Chondrocyte (in vitro differentiated cells): ENCODE measurements around the gene FTCD. TPM values are rescaled to one million over a fixed set of nuclear protein-coding genes. Genes with fewer than 3 reads are reported as not detected.

Experiments
- DNase-seq: peaks from one replicate; pipeline ENCODE4 v3.0.0; 2021; ENCODE audit warnings: mixed read lengths, low spot score
- H3K27ac Mint-ChIP-seq: one replicate; pipeline ENCODE4 v1.8.0; 2021; ENCODE audit warnings: mild to moderate bottlenecking, moderate library complexity, mixed read lengths; ENCODE audit not compliant: unreplicated experiment
- H3K27me3 Mint-ChIP-seq: 2 replicates; pipeline ENCODE4 v1.8.0; 2021; ENCODE audit warnings: low read depth, mixed read lengths
- H3K36me3 Mint-ChIP-seq: 2 replicates; pipeline ENCODE4 v1.8.0; 2021; ENCODE audit warnings: low read depth, mixed read lengths
- H3K4me1 Mint-ChIP-seq: 2 replicates; pipeline ENCODE4 v1.8.0; 2021; ENCODE audit warnings: low read depth, mild to moderate bottlenecking, mixed read lengths
- H3K4me3 Mint-ChIP-seq: one replicate; pipeline ENCODE4 v1.8.0; 2021; ENCODE audit warnings: mild to moderate bottlenecking, moderate library complexity, mixed read lengths; ENCODE audit not compliant: unreplicated experiment
- H3K9me3 Mint-ChIP-seq: 2 replicates; pipeline ENCODE4 v1.8.0; 2021; ENCODE audit warnings: low read depth, mixed read lengths
- total RNA-seq: library from RNA; stranded (reverse); gene quantifications from 3 replicates; pipeline ENCODE4 v1.2.1, GENCODE V29; 2021
- TF ChIP-seq, protein P1 (sequence below): fragments of 200-600 bp; sonication (generic); IDR thresholded peaks from 2 replicates; pipeline ENCODE4 v1.5.0; 2021; ENCODE audit warnings: antibody characterized with exemption, mild to moderate bottlenecking, moderate library complexity

FTCD gene
- total RNA-seq, 1 donor from 2014 or later, result 1.7 TPM

DNA sequence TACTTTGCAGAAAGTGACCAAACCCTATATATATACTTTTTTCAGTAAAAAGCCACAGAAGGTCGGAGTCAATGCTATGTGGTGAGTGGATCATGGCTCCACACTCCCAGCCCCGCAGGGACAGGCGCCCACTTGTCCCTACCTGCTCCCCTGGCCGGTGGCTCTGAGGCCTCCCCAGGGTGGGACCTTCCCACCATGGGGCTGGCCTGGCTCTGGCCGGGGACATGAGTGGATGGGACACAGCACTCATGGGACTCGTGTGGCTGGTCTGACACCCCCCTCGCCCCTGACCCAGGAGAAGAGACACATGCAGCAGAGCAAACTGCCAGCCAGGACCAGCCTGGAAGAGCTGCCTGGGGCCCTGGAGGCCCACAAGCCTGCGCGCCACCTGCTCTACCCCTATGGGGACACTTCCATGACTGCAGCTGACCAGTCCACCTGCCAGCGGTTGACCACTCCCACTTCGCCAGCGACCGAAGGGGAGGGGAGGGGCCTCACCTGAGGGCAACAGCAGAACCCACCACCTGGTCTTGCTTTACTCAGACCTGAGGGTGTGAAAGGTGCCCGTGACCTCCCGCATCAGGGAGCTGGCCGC lies 26.7 kb upstream of the FTCD start:
- no peaks in the 10 kb centered on the region for H3K27me3 Mint-ChIP-seq
- no peak overlapping the region for H3K27ac Mint-ChIP-seq

DNA sequence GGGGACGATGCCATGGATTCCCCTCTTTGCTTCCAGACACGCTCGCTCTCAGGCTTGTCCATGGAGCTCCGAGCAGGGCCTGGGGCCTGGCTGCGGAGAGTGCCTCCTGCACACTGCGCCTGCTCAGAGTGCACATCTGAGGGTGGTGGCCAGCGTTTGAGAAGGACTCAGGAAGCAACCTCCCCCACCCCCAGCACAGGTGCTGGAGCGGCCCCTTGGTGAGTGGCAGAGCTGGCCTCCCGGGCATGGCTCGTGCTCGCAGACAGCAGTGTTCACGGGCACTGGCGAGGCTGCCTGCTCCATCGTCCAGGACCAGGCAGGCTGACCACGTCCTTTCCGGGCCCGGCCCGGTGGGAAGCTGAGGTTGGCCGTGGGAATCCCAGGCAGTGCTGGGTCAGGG lies 26.1 kb upstream of the FTCD start:
- Mint-ChIP-seq H3K36me3 (peaks cover 5% of the 10 kb centered on the region), H3K4me1 (peaks cover 21% of the 10 kb centered on the region), H3K4me3 (no peak overlapping the region), H3K9me3 (peaks cover 13% of the 10 kb centered on the region), H3K27ac (no peak overlapping the region), H3K27me3 (no peaks in the 10 kb centered on the region)
- TF ChIP-seq, protein P1, sequence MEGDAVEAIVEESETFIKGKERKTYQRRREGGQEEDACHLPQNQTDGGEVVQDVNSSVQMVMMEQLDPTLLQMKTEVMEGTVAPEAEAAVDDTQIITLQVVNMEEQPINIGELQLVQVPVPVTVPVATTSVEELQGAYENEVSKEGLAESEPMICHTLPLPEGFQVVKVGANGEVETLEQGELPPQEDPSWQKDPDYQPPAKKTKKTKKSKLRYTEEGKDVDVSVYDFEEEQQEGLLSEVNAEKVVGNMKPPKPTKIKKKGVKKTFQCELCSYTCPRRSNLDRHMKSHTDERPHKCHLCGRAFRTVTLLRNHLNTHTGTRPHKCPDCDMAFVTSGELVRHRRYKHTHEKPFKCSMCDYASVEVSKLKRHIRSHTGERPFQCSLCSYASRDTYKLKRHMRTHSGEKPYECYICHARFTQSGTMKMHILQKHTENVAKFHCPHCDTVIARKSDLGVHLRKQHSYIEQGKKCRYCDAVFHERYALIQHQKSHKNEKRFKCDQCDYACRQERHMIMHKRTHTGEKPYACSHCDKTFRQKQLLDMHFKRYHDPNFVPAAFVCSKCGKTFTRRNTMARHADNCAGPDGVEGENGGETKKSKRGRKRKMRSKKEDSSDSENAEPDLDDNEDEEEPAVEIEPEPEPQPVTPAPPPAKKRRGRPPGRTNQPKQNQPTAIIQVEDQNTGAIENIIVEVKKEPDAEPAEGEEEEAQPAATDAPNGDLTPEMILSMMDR, result no peak
- DNase-seq, result no peak

More for the DNA sequence above, 26.7 kb upstream of the FTCD start:
- Mint-ChIP-seq H3K9me3 (peaks cover 7% of the 10 kb centered on the region), H3K4me1 (peaks cover 21% of the 10 kb centered on the region), H3K36me3 (peaks cover 3% of the 10 kb centered on the region), H3K4me3 (no peak overlapping the region)
- DNase-seq, result no peak
- TF ChIP-seq, protein P1, result no peak

DNA sequence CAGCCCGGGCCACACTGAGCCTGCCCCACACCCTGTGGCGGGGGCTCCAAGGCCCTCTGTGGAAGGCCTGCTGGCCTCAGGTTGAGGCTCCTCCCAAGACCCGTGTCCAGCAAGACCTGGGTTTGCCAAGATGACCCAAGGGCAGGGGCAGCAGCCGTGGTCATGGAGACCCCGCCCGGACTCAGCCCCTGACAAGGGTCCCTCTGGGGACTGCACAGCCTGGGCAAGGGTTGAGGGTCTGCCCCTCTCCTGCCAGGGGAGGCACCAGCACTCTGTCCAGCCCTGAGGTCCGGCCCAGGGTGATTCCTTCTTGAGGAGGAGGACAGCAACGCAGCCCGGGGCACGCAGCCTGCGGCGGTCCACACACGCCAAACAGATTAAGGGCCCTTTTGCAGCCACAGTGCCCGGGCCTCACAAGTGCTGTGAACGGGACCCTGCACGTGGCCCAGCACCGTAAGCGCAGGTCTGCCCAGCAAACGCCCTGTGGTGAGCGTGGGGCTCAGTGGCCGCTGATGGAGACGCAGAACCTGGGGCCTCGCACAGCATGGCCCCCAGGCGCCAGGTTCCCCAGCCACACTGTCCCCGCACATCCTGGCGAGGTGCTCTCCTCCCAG lies 25.5 kb upstream of the FTCD start:
- H3K27ac Mint-ChIP-seq, result no peak overlapping the region
- no peak overlapping the region for H3K4me3 Mint-ChIP-seq
- H3K9me3 Mint-ChIP-seq, result peaks cover 19% of the 10 kb centered on the region
- H3K27me3 Mint-ChIP-seq, result no peaks in the 10 kb centered on the region
- TF ChIP-seq, protein P1, result no peak
- DNase-seq, result no peak
- H3K4me1 Mint-ChIP-seq, result peaks cover 21% of the 10 kb centered on the region
- peaks cover 10% of the 10 kb centered on the region for H3K36me3 Mint-ChIP-seq

DNA sequence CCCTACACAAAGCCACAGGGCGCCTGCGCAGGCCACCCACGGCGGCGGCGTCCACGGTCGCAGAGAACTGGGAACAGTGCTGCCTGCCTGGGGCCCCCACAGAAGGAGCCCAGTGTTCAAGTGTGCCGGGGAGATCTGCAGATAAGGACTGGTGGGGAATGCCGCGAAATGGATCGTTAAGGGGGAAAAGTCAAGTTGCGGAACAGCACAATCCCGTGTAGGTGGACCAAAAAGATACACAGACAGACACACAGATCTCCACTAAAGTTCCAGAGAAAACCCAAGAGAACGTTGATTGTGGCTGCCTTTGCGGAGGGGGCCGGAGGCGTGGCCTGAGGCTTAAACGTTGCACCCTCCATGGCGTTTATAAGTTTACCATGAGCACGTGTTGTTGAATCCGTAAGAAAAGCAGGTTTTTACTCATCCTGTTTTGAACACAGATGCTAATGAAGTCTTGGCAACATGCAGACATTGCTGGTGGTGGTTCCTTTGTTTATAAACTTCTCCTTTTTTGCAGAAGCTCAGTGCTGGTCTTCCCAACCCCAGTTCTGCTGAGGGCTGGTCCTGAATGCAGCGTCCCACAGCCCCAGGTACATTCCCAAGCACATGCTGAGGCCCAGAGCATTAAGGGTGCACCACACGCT lies 24.8 kb upstream of the FTCD start:
- no peak for DNase-seq
- Mint-ChIP-seq H3K36me3 (peaks cover 15% of the 10 kb centered on the region), H3K27me3 (no peaks in the 10 kb centered on the region), H3K27ac (no peak overlapping the region), H3K4me3 (no peak overlapping the region), H3K4me1 (peaks cover 16% of the 10 kb centered on the region), H3K9me3 (peaks cover 26% of the 10 kb centered on the region)
- TF ChIP-seq, protein P1, result no peak

DNA sequence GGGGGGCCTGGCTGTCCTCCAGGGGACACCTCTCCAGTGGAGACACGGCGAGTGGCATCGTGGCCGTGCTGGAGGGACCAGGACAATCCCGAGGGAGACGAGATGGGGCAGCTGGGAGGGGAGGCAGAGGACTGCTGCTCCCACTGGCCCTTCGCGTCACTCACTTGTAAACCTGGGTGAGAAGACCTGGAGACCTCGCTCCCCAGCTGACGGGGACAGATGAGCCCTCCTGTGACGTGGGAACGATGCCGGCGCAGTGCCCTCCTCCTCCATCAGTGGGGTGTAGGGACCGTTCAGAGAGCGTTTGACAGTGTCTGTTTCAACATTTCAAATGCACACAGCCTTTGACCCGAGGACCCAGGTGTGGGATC lies 24.3 kb upstream of the FTCD start:
- peaks cover 31% of the 10 kb centered on the region for H3K9me3 Mint-ChIP-seq
- TF ChIP-seq, protein P1, result no peak
- peaks cover 16% of the 10 kb centered on the region for H3K36me3 Mint-ChIP-seq
- no peaks in the 10 kb centered on the region for H3K27me3 Mint-ChIP-seq
- peaks cover 11% of the 10 kb centered on the region for H3K4me1 Mint-ChIP-seq
- H3K4me3 Mint-ChIP-seq, result no peak overlapping the region
- H3K27ac Mint-ChIP-seq, result no peak overlapping the region
- peak; percentile 83 for DNase-seq
